Umbilical cord (tissue), 2 donors: ENCODE measurements around the gene CTXND1. TPM values are rescaled to one million over a fixed set of nuclear protein-coding genes. Genes with fewer than 3 reads are reported as not detected.

Experiments used
- DNase-seq: peaks from one replicate; pipeline ENCODE4 v3.0.0-alpha.2; 2015; ENCODE audit warnings: low spot score
- total RNA-seq: library from RNA; depleted of rRNA; stranded (reverse); fragments of >200 nt; gene quantifications from one replicate; pipeline ENCODE4 v1.2.3, GENCODE V29; 2014; ENCODE audit warnings: low replicate concordance; ENCODE audit not compliant: insufficient read depth

Gene CTXND1
- total RNA-seq, 1 donor from 2014 or later = 1.7 TPM

DNA sequence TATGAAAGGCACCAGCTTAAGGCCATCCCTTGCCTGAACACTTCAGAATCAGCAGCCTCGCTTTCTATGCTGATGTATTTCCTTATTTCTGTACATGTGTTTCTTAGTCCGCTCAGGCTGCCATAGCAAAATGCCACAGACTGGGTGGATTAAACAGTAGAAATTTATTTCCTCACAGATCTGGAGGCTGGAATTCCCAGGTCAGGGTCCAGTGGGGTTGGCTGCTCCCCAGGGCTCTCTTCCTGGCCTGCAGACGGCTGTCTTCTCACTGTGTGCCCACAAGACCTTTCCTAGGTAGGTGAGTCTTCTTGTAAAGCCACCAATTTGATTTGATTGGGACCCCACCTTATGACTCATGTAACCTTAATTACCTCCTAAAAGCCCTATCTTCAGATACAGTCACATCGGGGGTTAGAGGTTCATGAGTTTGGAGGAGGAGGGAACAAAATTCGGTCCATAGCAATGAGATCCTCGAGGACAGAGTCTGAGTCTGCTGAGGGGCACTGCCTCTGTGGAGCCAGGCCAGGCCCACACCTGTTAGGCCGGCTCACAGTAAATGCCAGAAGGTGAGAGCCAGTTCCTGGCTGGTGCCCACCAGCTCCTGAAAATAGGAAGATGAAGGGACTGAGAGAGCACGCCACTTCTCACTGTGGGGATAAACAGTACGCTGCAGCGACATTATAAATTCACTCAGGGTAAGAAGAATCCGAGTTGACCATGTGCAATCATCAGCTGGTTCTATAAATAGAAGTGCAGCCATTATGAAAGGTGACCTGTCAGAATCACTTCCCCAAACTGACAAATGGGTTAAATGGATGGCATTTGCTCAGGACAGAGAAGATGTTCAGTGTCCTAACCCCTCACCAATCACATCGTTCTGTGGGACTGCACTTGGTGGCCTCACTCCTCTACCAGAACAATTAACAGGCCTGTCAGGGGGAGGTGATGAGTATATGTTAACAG lies 41.1 kb downstream of the CTXND1 start:
- no peak for DNase-seq

DNA sequence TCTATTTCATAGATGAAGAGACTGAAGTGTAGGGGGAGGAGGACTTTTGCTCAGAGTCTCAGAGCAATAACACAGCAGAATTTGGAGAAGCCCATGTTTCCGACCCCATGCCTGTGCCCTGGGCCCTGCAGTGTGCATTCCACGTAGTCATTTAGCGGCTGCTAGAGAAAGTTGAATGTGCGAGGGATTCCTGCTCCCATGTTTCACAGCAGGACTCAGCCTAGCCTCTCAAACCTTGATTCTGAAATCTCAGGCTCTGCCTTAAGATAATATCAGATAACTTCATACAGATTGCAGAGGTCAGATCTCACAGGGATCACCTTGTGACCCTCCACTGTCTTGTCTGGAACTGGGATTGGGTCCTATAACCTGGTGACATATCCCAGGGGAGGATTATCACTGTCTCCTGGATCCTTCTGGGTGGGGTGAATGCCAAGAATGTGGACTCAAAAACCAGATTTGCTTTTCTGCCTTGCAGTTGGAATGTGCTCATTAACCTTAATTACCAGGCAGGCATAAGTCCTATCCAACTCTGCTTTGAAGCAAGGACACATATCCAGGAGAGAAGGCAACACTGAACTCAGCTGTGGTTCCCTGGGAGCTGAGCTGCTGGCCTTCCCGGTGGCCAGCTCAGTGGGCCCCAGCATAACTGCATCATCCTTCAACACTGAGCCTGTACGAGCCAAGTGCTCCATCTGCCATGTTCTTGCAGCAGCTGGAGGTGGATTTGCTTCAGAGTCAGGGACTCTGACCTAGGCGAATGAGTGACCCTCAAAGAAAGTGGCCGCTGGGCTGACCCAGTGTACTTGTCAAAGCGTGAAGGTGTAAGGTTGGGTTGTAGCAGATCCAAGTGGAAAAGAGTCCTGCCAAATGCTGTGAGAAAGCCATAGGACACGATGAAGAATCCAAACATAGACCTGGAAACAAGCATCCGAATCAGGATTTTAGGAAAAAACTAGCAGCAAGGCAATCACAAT lies 43.0 kb downstream of the CTXND1 start:
- DNase-seq = no peak

DNA sequence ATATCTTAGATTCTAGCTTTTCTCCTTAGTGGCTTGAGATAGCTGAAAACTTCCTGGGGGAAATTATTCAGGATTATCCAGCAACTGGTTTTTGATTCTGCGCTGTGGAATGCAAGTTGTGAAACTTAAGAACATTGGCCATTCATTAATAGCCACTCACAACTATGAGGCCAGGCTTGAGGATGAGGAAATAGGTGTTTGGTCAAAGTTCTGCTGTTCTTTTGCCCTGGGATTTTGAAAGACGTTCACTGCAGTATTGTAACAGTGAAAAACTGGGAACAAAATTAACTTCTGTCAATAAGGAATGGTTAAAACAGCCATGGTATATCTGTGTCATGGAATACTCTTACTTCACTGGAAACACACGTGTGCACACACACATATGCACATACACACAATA lies 44.1 kb downstream of the CTXND1 start:
- no peak for DNase-seq

DNA sequence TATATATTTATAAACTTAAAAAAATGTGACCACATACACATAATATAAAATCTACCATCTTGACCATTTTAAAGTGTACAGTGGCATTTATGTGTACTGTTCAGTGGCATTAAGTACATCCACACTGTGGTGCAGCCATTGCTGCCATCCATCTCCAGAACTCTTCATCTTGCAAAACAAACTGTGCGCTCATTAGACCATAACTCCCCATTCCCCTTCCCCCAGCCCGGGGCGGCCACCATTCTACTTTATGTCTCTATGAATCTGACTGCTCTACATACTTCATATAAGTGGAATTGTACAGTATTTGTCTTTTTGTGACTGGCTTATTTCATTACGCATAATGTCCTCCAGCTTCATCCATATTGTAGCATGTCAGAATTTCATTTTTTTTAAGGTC lies 47.8 kb downstream of the CTXND1 start:
- no peak for DNase-seq

DNA sequence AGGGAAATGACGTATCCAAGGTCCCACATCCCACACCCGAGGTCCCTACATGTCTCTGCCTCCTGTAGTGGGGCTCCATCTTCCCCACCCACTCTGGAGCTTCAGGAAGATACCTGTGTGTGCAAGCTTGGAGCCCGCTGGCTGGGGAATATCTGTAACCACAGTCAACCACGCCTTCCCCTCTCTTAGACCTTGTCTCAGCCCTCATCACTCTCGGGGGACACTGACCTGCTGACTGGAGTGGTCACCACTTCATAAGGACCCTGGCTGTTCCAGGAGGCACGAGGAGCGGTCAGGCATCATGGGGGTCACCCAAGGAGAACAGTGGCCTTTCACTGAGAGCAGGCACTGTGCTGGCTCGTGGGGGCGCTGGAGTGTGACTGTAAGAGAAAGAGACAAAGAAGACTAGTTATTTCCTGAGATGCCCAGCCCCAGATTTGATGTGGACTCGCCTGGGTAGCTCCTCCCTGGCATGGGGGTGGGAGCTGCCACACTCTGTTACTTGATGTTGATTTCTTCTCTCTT lies 48.6 kb downstream of the CTXND1 start:
- no peak for DNase-seq

DNA sequence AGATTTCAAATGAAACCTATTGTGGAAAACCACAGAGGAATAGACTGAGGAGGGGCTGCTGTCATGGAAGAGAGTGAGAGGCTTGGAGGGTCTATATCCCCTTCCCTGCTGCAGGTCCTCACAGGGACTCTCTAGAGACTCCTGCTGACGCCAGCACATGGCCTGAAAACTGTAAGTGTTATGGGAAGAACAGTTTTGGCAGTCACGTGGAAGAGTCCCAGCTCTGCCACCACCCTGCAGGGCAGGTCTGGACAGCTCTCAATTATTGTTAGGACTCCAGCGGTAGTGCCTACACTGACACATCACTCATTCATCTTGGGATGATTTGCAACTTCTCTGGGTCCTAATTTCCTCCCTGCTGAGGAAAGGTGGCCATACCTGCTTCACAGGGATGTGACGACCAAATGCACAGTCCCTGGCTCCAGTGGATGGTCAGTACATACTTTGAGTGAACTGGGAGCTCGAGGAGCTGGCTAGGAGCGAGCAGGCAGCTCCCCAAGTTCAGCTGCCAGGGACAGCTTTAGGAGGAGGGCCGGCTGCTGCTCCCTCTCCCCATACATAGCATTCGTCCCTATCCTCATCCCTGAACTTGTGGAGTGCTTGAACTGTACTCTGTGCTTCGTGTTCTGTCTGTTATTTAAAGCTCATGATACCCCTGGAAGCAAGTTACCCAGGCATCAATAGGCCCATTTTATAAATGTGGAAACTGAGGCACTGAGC lies 49.2 kb downstream of the CTXND1 start:
- DNase-seq = no peak

DNA sequence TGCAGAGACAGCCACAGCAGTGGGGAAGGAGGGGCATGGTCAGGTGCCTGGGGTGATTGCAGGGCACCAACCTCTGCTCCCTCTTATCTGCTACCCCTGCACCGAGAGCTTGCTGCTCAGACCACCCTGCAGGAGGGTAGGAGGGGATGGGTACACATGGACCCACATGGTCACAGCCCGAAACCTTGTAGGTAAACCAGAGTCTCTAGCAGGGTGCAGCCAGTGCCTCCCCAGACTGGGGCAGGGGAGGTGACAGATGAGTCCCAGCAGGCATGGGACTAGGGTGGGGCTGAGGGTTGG lies 50.0 kb downstream of the CTXND1 start:
- no peak for DNase-seq

DNA sequence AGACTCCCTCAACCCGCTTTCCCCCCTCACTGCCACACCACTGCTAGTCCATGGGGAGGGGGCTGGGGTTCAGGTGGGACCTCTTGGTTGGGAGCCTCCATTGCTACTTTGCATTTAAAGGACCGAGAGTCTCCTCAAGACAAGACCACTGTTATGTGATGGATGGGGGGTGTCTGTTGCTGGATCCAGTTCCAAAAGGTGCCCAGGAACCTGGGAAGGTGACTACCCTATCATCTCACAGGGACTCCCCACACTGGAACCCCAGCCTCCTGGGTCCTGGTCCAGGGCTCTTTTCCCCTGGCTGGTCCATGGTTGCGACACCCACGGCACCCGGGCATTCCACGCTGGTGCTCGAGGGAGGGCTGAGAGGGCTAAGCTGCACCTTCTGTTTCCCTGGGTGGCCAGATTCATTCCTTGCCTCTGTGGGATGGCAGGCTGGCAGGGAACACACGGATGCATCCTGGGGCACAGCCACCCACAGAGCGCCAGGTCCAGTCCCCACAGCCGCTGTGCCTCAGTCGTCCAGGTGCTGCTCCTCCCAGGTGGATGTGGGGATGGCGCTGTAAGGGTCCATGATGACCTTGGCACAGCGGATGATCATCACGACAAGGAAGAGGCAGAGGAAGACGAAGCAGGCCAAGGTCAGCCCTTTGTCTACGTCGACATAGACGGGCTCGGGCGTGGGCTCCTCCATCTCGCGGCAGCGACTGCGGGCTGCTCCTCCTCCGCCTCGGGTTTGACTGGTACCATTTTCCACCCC lies 50.6 kb downstream of the CTXND1 start:
- no peak for DNase-seq

DNA sequence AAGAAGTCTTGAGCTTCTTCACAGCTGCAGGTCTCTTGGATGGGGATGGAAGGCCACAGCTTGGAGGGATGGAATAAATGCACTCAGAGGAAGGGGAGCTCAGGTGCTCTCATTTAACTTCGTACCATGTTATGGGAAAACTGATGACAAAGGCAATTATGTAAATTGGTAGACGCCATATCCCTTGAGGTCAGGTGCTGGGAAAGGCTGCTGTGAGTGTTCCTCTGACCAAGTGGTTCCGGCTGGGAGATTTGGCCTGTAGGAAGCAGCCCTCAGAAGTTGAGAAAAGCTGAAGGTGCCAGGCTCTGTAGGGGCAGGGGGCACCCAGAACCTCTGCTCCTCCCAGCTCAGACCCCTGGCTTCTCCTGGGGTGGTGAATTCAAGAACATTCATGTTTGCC lies 52.1 kb downstream of the CTXND1 start:
- DNase-seq = no peak

DNA sequence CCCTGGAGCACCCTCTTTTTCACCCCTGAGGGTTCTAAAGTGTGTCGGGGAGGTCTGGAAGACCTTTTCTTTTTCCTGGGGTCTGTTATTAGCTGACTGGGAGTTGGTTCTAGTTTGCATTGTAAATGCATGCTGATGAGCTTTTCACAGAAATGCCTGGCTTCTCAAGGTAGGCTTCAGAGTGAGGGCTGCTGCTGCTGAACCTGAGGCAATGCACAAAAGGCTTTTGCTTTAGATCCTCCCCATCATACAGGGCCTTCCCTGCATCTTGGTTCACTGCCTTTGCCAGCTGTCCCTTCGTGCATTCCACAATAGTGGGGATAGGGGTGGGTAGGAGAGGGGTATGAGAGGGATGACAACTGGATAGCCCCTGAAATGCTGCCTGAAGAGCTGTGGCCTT lies 52.6 kb downstream of the CTXND1 start:
- no peak for DNase-seq

DNA sequence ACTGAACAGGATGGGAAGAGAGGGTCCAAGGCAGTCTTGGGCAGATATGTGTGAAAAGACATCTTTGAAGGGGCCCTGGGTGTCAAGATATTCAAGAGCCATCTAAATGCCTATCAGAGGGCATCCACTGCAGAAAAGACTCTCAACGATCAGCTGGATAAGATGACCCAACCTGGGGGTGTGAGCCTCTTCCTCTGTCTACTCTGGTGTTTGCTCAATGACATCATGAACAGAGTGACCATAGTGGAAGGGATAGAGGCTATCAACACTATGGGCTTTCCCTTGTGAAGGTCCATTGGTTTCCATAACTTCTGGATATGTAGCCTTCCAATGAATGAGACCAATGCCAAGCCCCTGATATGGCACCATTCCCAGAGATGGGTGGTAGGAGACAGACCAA lies 57.1 kb downstream of the CTXND1 start:
- DNase-seq = no peak

DNA sequence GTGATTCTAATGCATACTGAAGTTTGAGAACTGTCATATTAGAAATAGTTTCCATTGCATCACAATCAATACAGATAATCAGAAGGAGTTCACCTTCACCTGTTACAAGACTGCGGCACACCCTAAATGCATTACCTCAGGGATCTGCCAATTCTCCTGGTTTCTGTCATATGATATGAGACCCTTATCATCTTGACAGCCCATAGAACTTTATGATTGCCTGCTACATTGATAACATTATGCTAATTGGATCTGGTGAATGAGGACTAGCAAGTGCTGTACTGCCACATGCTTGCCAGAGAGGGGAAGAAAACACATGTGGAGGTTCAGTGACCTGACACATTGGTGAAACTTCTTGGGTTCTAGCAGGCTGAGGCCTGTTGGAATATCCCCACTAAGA lies 57.8 kb downstream of the CTXND1 start:
- DNase-seq = no peak

DNA sequence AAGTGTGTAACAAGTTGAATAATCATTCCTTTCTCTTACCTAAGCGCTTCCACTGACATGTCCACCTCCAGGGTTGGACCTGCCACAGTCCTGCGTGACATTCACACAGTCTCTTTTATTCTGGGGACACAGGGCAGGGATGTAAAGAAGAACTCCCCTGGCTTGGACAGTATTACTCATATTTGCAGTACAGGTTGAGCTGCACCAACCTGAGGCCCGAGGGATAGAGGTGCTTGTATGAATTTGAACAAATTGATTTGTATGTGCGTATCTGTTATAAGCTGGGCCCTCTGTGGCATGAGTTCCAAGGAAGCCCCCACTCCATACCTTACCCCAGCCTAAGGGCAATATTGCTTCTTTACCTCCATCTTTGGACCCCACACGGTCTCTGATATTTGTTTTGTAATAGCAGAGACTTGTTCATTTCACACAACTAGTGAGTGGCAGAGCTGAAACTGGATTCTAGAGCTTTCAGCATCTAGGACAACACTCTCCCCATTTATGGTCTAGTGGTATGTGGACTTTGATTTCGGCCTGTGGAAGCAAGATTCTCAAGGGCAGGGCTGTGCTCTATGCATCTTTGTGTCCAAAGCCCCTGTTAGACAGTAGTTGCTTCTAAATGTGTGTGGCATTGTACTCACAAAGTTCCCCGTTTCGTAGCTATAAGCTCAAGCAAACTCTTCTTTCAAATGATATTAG lies 60.0 kb downstream of the CTXND1 start:
- DNase-seq = no peak

DNA sequence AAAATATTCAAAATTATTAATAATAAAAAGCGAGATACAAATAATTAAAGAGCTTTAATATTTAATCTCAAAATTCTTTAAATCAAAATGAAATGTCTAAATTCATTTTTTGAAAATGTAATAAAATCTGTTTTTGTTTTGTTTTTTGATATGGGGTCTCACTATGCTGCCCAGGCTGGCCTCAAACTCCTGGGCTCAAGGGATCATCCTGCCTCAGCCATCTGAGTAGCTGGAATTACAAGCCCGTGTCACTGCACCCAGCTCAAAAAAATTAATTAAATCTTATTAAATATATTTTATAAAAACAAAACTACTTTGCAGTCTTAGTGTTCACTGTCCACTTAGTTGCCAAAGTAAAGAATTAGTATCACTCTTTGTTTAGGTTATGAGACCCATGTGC lies 60.8 kb downstream of the CTXND1 start:
- no peak for DNase-seq

DNA sequence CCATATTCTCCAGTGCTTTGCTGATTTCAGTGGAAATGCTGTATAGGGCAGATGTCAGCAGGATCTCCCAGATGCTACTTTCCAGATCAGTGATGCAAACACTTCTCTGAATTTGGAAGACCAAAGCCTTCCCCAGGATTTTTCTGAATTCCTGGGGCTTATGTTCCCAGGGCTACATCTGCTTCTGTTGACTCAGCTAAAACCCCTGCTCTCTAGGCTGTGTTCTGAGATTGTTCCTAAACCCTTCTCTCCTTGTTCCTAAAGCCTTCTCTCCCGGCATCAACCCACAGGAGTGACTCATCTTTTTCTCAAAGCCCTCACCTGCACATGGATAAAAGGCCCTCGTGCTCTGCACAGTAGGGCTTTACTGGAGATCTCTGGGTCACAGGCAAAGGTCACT lies 63.8 kb downstream of the CTXND1 start:
- peak; percentile 94 for DNase-seq

DNA sequence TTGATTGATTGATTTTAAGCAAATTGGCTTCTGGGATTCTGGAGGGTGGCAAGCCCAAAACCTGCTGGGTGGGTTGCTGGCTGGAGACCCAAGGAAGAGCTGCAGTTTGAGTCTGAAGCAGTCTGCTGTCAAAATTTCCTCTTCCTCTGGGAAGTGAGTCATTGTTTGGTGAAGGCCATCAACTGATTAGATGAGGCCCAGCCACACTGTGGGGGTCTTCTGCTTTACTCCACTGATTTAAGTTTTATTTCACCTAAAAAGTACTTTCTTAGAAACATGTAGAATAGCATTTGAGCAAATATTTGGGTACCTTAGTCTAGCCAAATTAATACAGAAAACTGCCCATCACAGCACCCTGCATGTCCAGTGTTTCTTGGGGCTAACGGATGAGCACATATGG lies 65.4 kb downstream of the CTXND1 start:
- no peak for DNase-seq

DNA sequence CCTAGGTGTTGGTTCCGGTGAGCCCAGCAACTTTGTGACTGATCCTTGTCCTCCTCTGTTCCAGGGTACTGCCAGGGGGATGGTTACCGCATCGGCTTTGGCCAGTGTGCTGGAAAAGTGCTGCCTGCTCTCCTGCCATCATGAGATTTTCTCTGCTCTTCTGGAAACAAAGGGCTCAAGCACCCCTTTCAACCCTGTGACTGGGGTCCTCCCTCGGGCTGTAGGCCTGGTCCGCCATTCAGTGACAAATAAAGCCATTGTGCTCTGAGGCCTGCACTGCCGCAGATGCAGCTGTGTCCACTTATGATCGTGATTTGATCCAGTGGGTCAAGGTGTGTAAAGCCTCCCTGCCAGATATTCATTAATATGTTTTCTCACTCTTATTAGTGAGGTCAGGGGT lies 65.9 kb downstream of the CTXND1 start:
- no peak for DNase-seq

DNA sequence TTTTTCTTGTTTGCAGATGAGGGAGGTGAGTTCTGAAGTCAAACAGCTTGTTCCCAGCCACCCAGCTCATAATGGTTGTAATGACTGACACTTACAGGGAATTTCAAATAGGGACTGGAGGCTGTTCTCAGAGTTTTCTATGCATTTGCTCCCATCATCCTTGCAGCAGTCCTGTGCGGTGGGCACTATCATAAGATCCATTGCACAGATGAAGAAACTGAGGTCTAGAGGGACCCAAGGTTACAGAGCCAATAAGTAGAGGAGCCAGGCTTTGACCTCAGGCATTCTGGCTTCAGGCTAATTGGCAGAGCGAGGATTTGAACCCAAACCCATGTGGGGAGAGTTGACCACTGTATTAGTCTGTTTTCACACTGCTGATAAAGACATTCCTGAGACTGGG lies 66.9 kb downstream of the CTXND1 start:
- DNase-seq = no peak

DNA sequence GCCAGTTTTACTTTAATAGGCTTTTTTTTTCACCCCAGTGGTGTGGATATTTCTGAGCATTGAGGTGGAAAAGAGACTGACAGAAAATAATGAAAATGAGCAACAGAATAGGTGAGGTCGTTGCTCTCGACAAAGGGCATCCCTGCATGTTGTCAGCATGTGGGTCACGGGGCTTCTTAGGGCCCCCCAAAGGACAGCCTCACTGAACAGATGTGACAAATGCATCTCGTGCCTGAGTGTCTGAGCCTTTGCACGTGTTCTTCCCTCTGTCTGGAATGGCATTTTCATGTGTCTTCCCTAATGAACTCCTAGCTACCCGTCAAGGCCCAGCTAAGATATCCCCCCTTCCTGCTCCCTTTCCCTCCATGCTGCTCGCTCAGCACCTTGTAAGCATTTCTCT lies 67.5 kb downstream of the CTXND1 start:
- DNase-seq = no peak

DNA sequence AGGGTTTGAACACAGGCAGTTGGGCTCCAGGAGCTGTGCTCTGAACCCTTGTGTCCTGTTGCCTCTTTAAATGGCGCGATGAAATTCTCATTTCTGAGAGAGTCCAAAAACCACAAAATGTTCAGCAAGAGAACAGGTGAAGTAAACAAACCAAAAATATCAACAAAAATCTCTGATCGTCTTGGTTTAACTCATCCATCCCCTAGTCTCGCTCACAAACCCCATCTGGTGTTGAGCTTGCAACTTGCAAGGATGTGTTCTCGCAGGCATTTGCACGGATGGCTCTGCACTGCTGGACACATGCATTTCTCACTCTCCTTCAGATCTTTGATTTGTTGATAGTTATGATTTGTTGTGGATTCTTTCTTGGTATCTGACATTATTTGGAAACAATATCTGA lies 68.1 kb downstream of the CTXND1 start:
- DNase-seq = no peak
